ENCODE measurements around the gene SERPINB12. TPM values are rescaled to one million over a fixed set of nuclear protein-coding genes. Genes with fewer than 3 reads are reported as not detected.

SERPINB12 gene
- total RNA-seq, 1 experiment from 2014 or later, result not detected

GRCh38 chr18:63505566-63506335, 36.4 kb upstream of the SERPINB12 start:
- H4K5ac ChIP-seq (ENCODE audit: insufficient read length, low read depth, low read length), result no peak overlapping the region
- H3K4me1 ChIP-seq (ENCODE audit: insufficient read depth, low read length), result peaks cover 2% of the 10 kb centered on the region; the same call in 1 of the 2 replicates
- no peak overlapping the region for H3T11ph ChIP-seq (ENCODE audit: low read length)
- DNase-seq, result peak; percentile 42
- no peaks in the 10 kb centered on the region for H3K23me2 ChIP-seq (ENCODE audit: insufficient read length, low read depth, low read length, poor library complexity, severe bottlenecking)
- no peak overlapping the region for H3K56ac ChIP-seq (ENCODE audit: insufficient read length, low read depth, low read length)
- H2BK5ac ChIP-seq (ENCODE audit: insufficient read length, low read length), result no peak overlapping the region
- H2BK15ac ChIP-seq (ENCODE audit: low read depth, low read length), result no peak overlapping the region
- no peaks in the 10 kb centered on the region for H4K20me1 ChIP-seq (ENCODE audit: control insufficient read depth, insufficient read depth, insufficient read length)
- Mint-ChIP-seq H3K27me3 (ENCODE audit: low read depth) (no peaks in the 10 kb centered on the region), H3K4me3 (no peak overlapping the region), H3K36me3 (ENCODE audit: insufficient read depth in 1 of 3, low read depth in 3 of 3) (no peaks in the 10 kb centered on the region), H3K9me3 (no peaks in the 10 kb centered on the region), H3K4me1 (peaks cover 5 to 6% of the 10 kb centered on the region in 2 experiments; a peak in 2 of 4 replicates), H3K27ac (no peak overlapping the region)
- no peak overlapping the region for H3K23ac ChIP-seq (ENCODE audit: insufficient read length, low read depth, low read length)
- no peaks in the 10 kb centered on the region for H3K27me3 ChIP-seq (ENCODE audit: insufficient read depth, low read length)
- H2BK120ac ChIP-seq (ENCODE audit: low read depth, low read length, poor library complexity, severe bottlenecking), result no peak overlapping the region
- no peak overlapping the region for H2BK12ac ChIP-seq (ENCODE audit: insufficient read length, low read depth, low read length)
- peak; percentile 85 for TF ChIP-seq CTCF (conservative IDR thresholded peaks at IDR 0.05)
- no peaks in the 10 kb centered on the region for H3K9me3 ChIP-seq (ENCODE audit: control insufficient read depth, low read depth, low read length)
- H4K8ac ChIP-seq (replicated peaks; ENCODE audit: insufficient read length, low read depth, low read length), result no peak overlapping the region
- H4K91ac ChIP-seq (ENCODE audit: insufficient read length, low read depth, low read length), result no peak overlapping the region
- H3K9ac ChIP-seq (ENCODE audit: extremely low read depth, insufficient read length, low read length), result no peak overlapping the region
- H3K14ac ChIP-seq (ENCODE audit: insufficient read depth, low read length), result no peak overlapping the region
- H2AK5ac ChIP-seq (ENCODE audit: insufficient read length, low read length), result no peak overlapping the region
- H3K27ac ChIP-seq (ENCODE audit: insufficient read length, low read depth, low read length), result no peak overlapping the region
- no CpG with 5 or more reads among the region's 2 CpGs for WGBS (ENCODE audit: extremely low coverage, insufficient read length, low lambda C conversion rate)
- H2BK20ac ChIP-seq (ENCODE audit: low read depth, low read length, poor library complexity, severe bottlenecking), result no peak overlapping the region
- no peak overlapping the region for H3K18ac ChIP-seq (ENCODE audit: insufficient read length, low read depth, low read length)
- no peak overlapping the region for H3K4ac ChIP-seq (ENCODE audit: low read depth, low read length)
- no peak overlapping the region for H3K4me2 ChIP-seq (ENCODE audit: insufficient read depth, insufficient read length, low read length)
- no peak overlapping the region for H2AFZ ChIP-seq (ENCODE audit: low read length)
- H3K79me1 ChIP-seq (ENCODE audit: insufficient read depth, low read depth, low read length, poor library complexity, severe bottlenecking), result no peaks in the 10 kb centered on the region
- no peaks in the 10 kb centered on the region for H3K79me2 ChIP-seq (ENCODE audit: insufficient read depth, low read length)
